ENCODE data around the gene GFOD1. TPM values are rescaled to one million over a fixed set of nuclear protein-coding genes. Genes with fewer than 3 reads are reported as not detected.

The GFOD1 gene
- total and polyA plus RNA-seq, 10 of the 15 experiments (the other 5 are each of a cell fraction or from before 2014, with no cell fraction given): 6.5 to 41.4 (median 16.0) TPM

- no peak for TF ChIP-seq SKIL (IDR thresholded peaks at IDR 0.05; ENCODE audit: low read depth, poor library complexity, severe bottlenecking)
- TF ChIP-seq RELA (IDR thresholded peaks at IDR 0.05; ENCODE audit: borderline replicate concordance, partially characterized antibody): no peak
- no peak for TF ChIP-seq POLR2AphosphoS2 (IDR thresholded peaks at IDR 0.05; ENCODE audit: low read depth, low read length)
- TF ChIP-seq YBX1 (IDR thresholded peaks at IDR 0.05): no peak
- TF ChIP-seq YY1 (IDR thresholded peaks at IDR 0.05; ENCODE audit: low read depth, low read length): no peak
- TF ChIP-seq RCOR1 (conservative IDR thresholded peaks at IDR 0.05; ENCODE audit: low read depth, low read length): no peak
- TF ChIP-seq, protein P1, sequence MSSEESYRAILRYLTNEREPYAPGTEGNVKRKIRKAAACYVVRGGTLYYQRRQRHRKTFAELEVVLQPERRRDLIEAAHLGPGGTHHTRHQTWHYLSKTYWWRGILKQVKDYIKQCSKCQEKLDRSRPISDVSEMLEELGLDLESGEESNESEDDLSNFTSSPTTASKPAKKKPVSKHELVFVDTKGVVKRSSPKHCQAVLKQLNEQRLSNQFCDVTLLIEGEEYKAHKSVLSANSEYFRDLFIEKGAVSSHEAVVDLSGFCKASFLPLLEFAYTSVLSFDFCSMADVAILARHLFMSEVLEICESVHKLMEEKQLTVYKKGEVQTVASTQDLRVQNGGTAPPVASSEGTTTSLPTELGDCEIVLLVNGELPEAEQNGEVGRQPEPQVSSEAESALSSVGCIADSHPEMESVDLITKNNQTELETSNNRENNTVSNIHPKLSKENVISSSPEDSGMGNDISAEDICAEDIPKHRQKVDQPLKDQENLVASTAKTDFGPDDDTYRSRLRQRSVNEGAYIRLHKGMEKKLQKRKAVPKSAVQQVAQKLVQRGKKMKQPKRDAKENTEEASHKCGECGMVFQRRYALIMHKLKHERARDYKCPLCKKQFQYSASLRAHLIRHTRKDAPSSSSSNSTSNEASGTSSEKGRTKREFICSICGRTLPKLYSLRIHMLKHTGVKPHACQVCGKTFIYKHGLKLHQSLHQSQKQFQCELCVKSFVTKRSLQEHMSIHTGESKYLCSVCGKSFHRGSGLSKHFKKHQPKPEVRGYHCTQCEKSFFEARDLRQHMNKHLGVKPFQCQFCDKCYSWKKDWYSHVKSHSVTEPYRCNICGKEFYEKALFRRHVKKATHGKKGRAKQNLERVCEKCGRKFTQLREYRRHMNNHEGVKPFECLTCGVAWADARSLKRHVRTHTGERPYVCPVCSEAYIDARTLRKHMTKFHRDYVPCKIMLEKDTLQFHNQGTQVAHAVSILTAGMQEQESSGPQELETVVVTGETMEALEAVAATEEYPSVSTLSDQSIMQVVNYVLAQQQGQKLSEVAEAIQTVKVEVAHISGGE (CRISPR knock-in tag; IDR thresholded peaks at IDR 0.05): no peak
- no peak for TF ChIP-seq RAD21 (IDR thresholded peaks at IDR 0.05; ENCODE audit: insufficient read depth, low read depth, low read length)
Observed at GRCh38 chr6:13419422-13420195, 67.8 kb downstream of the GFOD1 start (continued).

Measured in GM12878 (cell line).